Activated T-cell treated with anti-CD3 and anti-CD28 coated beads, Interleukin-2, amount 50 U/mL, for 24 hours (primary cell): Measurements from ENCODE around the gene MEF2A.
A peak's percentile ranks its signal among the peaks of the same experiment; 100 is the strongest.

Source experiments
- DNase-seq: peaks from one replicate; pipeline ENCODE4 v3.0.0-alpha.2; 2020
- H3K27ac Mint-ChIP-seq: 2 replicates; pipeline ENCODE4 v1.8.0; 2020; ENCODE audit warnings: mild to moderate bottlenecking, mixed read lengths
- H3K27me3 Mint-ChIP-seq: 2 replicates; pipeline ENCODE4 v1.8.0; 2020; ENCODE audit warnings: mixed read lengths
- H3K36me3 Mint-ChIP-seq: 2 replicates; pipeline ENCODE4 v1.8.0; 2020; ENCODE audit warnings: low read depth, mixed read lengths
- H3K4me1 Mint-ChIP-seq: 2 replicates; pipeline ENCODE4 v1.8.0; 2020; ENCODE audit warnings: low read depth, mixed read lengths
- H3K4me3 Mint-ChIP-seq: 2 replicates; pipeline ENCODE4 v1.8.0; 2020; ENCODE audit warnings: mild to moderate bottlenecking, moderate library complexity, mixed read lengths
- H3K9me3 Mint-ChIP-seq: 2 replicates; pipeline ENCODE4 v1.8.0; 2020; ENCODE audit warnings: mixed read lengths

MEF2A gene

GRCh38 chr15:99578809-99579208, 13.0 kb downstream of the MEF2A start:
- no peaks in the 10 kb centered on the region for H3K27me3 Mint-ChIP-seq
- no peaks in the 10 kb centered on the region for H3K9me3 Mint-ChIP-seq
- DNase-seq: no peak
- H3K36me3 Mint-ChIP-seq: peaks cover 9% of the 10 kb centered on the region
- no peak overlapping the region for H3K27ac Mint-ChIP-seq
- no peak overlapping the region for H3K4me3 Mint-ChIP-seq
- H3K4me1 Mint-ChIP-seq: peaks cover 66% of the 10 kb centered on the region

DNA sequence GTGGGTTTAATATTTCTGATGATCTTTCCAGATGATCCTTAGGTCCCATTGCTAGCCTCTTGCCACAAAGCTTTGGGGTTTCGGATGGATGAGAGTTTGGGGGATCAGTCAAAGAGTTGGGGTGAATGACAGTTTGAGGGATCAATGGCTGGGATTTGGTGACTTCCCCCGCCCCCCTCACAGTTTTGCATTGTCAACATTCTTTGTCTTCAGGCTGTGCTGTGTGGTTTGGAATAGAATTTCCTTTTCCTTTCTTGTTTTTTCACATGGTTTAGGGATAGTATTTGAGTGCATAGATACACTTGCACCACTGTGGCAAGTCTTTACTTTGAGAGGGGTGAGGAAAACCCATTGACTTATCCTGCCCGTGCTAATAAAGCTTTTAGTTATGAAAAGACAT, 14.3 kb downstream of the MEF2A start:
- no peak overlapping the region for H3K4me3 Mint-ChIP-seq
- peaks cover 64% of the 10 kb centered on the region for H3K4me1 Mint-ChIP-seq
- H3K27me3 Mint-ChIP-seq: no peaks in the 10 kb centered on the region
- peaks cover 15% of the 10 kb centered on the region for H3K36me3 Mint-ChIP-seq
- peaks cover 10% of the 10 kb centered on the region for H3K9me3 Mint-ChIP-seq
- no peak overlapping the region for H3K27ac Mint-ChIP-seq
- DNase-seq: no peak

DNA sequence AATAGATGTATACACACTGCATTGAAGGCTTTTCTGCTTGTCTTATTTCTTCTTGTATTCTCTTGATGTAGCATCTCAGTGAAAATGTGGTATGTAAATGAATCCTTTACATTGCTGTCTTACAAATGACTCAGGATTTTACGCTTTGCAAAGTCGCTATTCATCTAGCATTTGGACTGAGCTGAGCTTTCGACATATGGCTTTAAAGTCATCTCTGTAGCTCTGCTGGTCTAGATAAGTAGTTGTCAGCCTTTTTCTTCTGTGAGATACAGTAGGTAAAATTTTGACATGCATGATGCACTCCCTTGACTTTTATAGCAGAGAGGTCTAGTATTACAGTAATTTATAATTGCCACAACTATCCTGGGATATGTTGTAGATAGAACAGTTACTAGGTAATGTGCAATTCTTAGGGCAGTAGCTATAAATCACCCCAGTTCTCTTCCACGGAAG, 16.8 kb downstream of the MEF2A start:
- peaks cover 51% of the 10 kb centered on the region for H3K4me1 Mint-ChIP-seq
- H3K4me3 Mint-ChIP-seq: no peak overlapping the region
- no peak overlapping the region for H3K27ac Mint-ChIP-seq

DNA sequence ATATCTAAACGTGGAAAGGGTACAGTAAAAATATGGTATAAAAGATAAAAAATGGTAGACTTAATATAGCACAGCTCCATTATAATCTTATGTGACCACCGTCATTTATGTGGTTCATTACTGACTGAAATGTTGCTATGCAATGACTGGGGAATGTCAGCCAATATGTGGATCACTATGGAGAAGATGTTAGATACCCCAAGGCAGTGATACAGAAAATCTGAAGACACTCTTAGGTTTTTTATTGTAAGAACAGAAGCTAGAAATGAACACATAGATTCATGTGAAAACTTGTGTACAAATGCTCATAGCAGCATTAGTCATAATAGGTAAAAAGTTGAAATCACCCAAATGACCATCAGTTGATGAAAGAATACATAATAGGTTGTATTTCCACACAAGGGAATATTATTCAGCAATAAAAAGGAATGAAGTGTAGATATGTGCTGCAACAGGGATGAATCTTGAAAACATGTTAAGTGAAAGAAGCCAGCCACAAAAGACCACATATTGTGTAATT, 18.4 kb downstream of the MEF2A start:
- H3K4me1 Mint-ChIP-seq: peaks cover 42% of the 10 kb centered on the region
- peaks cover 39% of the 10 kb centered on the region for H3K36me3 Mint-ChIP-seq

More for the DNA sequence above, 16.8 kb downstream of the MEF2A start:
- Mint-ChIP-seq H3K36me3 (peaks cover 35% of the 10 kb centered on the region), H3K9me3 (peaks cover 24% of the 10 kb centered on the region), H3K27me3 (no peaks in the 10 kb centered on the region)
- DNase-seq: no peak

GRCh38 chr15:99586121-99586520, 20.3 kb downstream of the MEF2A start:
- Mint-ChIP-seq H3K27me3 (no peaks in the 10 kb centered on the region), H3K4me1 (peaks cover 45% of the 10 kb centered on the region), H3K4me3 (no peak overlapping the region), H3K27ac (no peak overlapping the region), H3K9me3 (peaks cover 27% of the 10 kb centered on the region), H3K36me3 (peaks cover 39% of the 10 kb centered on the region)
- no peak for DNase-seq

More for the DNA sequence above, 18.4 kb downstream of the MEF2A start:
- Mint-ChIP-seq H3K4me3 (no peak overlapping the region), H3K27ac (no peak overlapping the region), H3K9me3 (peaks cover 27% of the 10 kb centered on the region), H3K27me3 (no peaks in the 10 kb centered on the region)
- no peak for DNase-seq

- Mint-ChIP-seq H3K9me3 (peaks cover 27% of the 10 kb centered on the region), H3K27ac (no peak overlapping the region), H3K36me3 (peaks cover 46% of the 10 kb centered on the region), H3K27me3 (no peaks in the 10 kb centered on the region), H3K4me3 (no peak overlapping the region), H3K4me1 (peaks cover 48% of the 10 kb centered on the region)
- DNase-seq: no peak
These were observed 24.0 kb downstream of the MEF2A start for GRCh38 chr15:99589801-99590200.

DNA sequence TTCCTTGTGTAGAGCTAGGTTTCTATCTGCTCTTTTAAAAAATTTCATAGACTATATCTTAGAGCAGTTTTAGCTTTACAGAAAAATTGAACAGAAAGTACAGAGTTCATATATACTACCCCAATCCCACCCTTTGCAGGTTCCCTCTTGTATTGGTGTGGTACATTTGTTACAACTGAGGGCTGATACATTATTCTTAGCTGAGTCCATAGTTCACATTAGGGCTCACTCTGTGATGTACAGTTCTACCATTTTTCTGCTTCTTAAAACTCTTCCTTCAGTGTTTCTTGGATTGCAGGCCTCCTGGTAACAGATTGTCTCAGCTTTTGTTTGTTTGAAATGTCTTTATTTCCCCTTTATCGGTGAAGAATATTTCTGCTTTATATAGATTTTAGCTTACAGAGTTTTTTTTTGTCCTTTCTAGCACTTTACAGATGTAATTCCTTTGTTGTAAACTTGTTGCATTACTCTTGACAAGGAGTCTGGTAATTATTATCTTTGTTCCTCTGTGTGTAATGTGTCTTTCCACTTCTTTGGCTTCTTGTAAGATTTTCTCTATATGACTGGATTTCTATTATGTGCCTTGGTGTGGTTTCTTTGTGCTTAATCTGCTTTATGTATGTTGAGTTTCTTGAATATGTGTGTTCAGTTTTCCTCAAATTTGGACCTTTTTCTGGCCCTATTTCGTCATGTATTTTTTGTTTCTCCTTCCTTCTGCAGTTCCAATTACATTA, 25.3 kb downstream of the MEF2A start:
- peaks cover 54% of the 10 kb centered on the region for H3K4me1 Mint-ChIP-seq
- peak overlapping the region; percentile 35 for H3K27ac Mint-ChIP-seq
- peaks cover 40% of the 10 kb centered on the region for H3K36me3 Mint-ChIP-seq
- peaks cover 27% of the 10 kb centered on the region for H3K9me3 Mint-ChIP-seq
- no peak for DNase-seq
- H3K4me3 Mint-ChIP-seq: no peak overlapping the region
- H3K27me3 Mint-ChIP-seq: no peaks in the 10 kb centered on the region

- Mint-ChIP-seq H3K9me3 (peaks cover 26% of the 10 kb centered on the region), H3K36me3 (peaks cover 38% of the 10 kb centered on the region), H3K27me3 (no peaks in the 10 kb centered on the region), H3K4me3 (no peak overlapping the region), H3K4me1 (peaks cover 57% of the 10 kb centered on the region), H3K27ac (no peak overlapping the region)
- no peak for DNase-seq
These were observed 26.5 kb downstream of the MEF2A start for GRCh38 chr15:99592145-99592791.

- Mint-ChIP-seq H3K27ac (no peak overlapping the region), H3K4me1 (peaks cover 54% of the 10 kb centered on the region), H3K27me3 (no peaks in the 10 kb centered on the region), H3K4me3 (no peak overlapping the region), H3K36me3 (peaks cover 41% of the 10 kb centered on the region), H3K9me3 (peaks cover 31% of the 10 kb centered on the region)
- no peak for DNase-seq
These were observed 27.3 kb downstream of the MEF2A start for GRCh38 chr15:99593070-99593469.

GRCh38 chr15:99594916-99595315, 29.1 kb downstream of the MEF2A start:
- no peak for DNase-seq
- H3K9me3 Mint-ChIP-seq: peaks cover 31% of the 10 kb centered on the region
- peaks cover 46% of the 10 kb centered on the region for H3K4me1 Mint-ChIP-seq
- no peaks in the 10 kb centered on the region for H3K27me3 Mint-ChIP-seq
- H3K4me3 Mint-ChIP-seq: no peak overlapping the region
- peaks cover 56% of the 10 kb centered on the region for H3K36me3 Mint-ChIP-seq
- H3K27ac Mint-ChIP-seq: no peak overlapping the region

DNA sequence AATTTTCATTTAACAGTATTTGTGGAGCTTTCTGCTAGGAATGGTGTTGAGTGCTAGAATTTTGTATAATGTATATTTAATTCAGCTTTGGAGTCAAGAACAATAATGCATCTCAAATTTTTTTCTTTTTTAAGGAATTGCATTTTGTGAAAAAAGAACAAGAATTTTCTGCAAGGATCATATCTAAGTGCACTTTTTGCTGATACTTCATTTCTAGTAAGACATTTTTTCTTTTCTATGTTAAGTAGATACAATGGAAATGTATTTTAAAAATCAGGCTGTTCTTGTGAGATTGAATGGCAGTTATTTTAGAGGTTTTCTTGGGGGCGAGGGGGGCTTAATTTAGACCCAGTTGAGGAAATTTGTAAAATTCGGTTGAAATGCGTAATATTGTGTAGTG, 32.5 kb downstream of the MEF2A start:
- H3K36me3 Mint-ChIP-seq: peaks cover 71% of the 10 kb centered on the region
- no peaks in the 10 kb centered on the region for H3K27me3 Mint-ChIP-seq
- no peak for DNase-seq
- H3K4me3 Mint-ChIP-seq: no peak overlapping the region
- peaks cover 39% of the 10 kb centered on the region for H3K4me1 Mint-ChIP-seq
- no peak overlapping the region for H3K27ac Mint-ChIP-seq
- H3K9me3 Mint-ChIP-seq: peaks cover 30% of the 10 kb centered on the region

GRCh38 chr15:99603828-99604227, 38.0 kb downstream of the MEF2A start:
- Mint-ChIP-seq H3K27ac (no peak overlapping the region), H3K36me3 (peaks cover 56% of the 10 kb centered on the region), H3K4me3 (no peak overlapping the region), H3K9me3 (peaks cover 6% of the 10 kb centered on the region), H3K4me1 (peaks cover 67% of the 10 kb centered on the region), H3K27me3 (no peaks in the 10 kb centered on the region)
- DNase-seq: no peak

DNA sequence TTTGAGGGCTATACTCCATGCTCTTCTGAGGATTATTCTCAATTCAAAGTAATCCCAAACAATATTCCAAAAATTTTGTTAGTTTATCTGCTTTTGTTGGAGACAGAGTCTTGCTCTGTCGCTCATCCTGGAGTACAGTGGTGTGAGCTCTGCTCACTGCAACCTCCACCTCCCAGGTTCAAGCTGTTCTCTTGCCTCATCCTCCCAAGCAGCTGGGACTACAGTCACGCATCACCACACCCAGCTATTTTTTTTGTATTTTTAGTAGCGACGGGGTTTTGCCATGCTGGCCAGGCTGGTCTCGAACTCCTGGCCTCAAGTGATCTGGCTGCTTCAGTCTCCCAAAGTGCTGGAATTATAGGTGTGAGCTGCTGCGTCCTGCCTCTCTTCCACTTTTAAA, 39.1 kb downstream of the MEF2A start:
- no peak overlapping the region for H3K27ac Mint-ChIP-seq
- peaks cover 70% of the 10 kb centered on the region for H3K4me1 Mint-ChIP-seq
- H3K36me3 Mint-ChIP-seq: peaks cover 50% of the 10 kb centered on the region
- no peaks in the 10 kb centered on the region for H3K27me3 Mint-ChIP-seq
- H3K9me3 Mint-ChIP-seq: peaks cover 6% of the 10 kb centered on the region
- H3K4me3 Mint-ChIP-seq: no peak overlapping the region
- no peak for DNase-seq

- peak overlapping the region; percentile 85 for H3K27ac Mint-ChIP-seq
- H3K4me1 Mint-ChIP-seq: peaks cover 65% of the 10 kb centered on the region
These were observed 39.7 kb downstream of the MEF2A start for GRCh38 chr15:99605490-99605931.

GRCh38 chr15:99605990-99606389, 40.2 kb downstream of the MEF2A start:
- H3K27ac Mint-ChIP-seq: peak overlapping the region; percentile 85
- no peaks in the 10 kb centered on the region for H3K27me3 Mint-ChIP-seq
- H3K36me3 Mint-ChIP-seq: peaks cover 39% of the 10 kb centered on the region
- no peak overlapping the region for H3K4me3 Mint-ChIP-seq
- no peak for DNase-seq
- H3K4me1 Mint-ChIP-seq: peaks cover 66% of the 10 kb centered on the region
- no peaks in the 10 kb centered on the region for H3K9me3 Mint-ChIP-seq

More at GRCh38 chr15:99605490-99605931, 39.7 kb downstream of the MEF2A start:
- peaks cover 43% of the 10 kb centered on the region for H3K36me3 Mint-ChIP-seq
- no peaks in the 10 kb centered on the region for H3K9me3 Mint-ChIP-seq
- DNase-seq: no peak
- no peak overlapping the region for H3K4me3 Mint-ChIP-seq
- no peaks in the 10 kb centered on the region for H3K27me3 Mint-ChIP-seq
